DOHH2 (cell line): Measurements from ENCODE around the gene KIF26B.

Experiments used
- EZH2phosphoT487 ChIP-seq: fragments of 200-600 bp; sonication (generic); IDR thresholded peaks from 2 replicates; pipeline ENCODE4 v1.6.1; 2017; ENCODE audit warnings: borderline replicate concordance, mild to moderate bottlenecking, antibody characterized with exemption, low read length, moderate library complexity, mixed read lengths
- TF ChIP-seq, protein P1 (sequence below): fragments of 200-600 bp; sonication (generic); IDR thresholded peaks from one replicate; pipeline ENCODE4 v1.5.1; 2014; ENCODE audit warnings: antibody characterized with exemption, mild to moderate bottlenecking, low read depth, low read length; ENCODE audit not compliant: poor library complexity, severe bottlenecking

DNA sequence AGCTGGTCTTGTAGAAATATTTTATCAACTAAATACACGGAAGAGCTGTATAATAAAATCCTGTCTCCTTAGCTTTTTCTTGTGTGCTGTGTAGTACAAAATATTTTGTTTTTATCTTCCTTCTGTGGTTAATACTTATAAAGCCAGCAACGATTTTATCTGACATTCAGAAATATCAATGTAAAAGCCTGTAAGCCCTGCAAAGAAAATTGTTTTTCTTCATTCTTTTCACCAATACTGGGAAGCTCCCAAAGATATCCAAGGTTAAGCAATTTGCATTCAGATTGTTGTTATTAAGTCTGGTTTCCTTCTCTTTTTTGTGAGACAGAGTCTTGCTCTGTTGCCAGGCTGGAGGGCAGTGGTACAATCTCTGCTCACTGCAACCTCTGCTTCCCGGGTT is 38.0 kb upstream of the KIF26B start:
- TF ChIP-seq, protein P1, sequence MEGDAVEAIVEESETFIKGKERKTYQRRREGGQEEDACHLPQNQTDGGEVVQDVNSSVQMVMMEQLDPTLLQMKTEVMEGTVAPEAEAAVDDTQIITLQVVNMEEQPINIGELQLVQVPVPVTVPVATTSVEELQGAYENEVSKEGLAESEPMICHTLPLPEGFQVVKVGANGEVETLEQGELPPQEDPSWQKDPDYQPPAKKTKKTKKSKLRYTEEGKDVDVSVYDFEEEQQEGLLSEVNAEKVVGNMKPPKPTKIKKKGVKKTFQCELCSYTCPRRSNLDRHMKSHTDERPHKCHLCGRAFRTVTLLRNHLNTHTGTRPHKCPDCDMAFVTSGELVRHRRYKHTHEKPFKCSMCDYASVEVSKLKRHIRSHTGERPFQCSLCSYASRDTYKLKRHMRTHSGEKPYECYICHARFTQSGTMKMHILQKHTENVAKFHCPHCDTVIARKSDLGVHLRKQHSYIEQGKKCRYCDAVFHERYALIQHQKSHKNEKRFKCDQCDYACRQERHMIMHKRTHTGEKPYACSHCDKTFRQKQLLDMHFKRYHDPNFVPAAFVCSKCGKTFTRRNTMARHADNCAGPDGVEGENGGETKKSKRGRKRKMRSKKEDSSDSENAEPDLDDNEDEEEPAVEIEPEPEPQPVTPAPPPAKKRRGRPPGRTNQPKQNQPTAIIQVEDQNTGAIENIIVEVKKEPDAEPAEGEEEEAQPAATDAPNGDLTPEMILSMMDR = no peak
- no peak for TF ChIP-seq EZH2phosphoT487
